GM11168 (cell line): ENCODE measurements around the gene FAF1.

Experiments
- in situ Hi-C: fragments of 300-500 bp; cut with MboI; formaldehyde crosslinking; loops from one replicate; pipeline ENCODE4 v1.12.0; 2022; ENCODE audit warnings: low sequenced_read_pairs; ENCODE audit not compliant: unreplicated experiment

FAF1 gene

DNA sequence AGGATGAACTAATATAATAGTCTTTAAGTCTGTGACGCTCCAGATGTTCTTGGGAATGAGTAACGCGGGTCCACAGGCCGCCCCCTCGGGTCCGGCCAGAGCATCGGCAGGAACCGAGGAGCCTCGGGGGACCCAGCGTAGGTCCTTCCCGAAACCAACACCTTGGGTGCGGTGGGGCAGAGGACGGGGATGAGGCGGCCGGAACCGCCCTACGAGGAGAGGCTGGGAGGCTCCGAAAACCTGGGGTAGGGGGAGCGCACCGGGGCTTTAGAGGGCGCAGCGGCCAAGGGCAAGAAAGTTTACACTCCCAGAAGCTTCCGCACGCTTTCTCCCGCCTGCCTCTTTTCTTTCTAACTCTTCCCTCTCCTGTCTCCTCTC is 543.9 kb downstream of the FAF1 start:
- in situ Hi-C loops, result no loop called here

DNA sequence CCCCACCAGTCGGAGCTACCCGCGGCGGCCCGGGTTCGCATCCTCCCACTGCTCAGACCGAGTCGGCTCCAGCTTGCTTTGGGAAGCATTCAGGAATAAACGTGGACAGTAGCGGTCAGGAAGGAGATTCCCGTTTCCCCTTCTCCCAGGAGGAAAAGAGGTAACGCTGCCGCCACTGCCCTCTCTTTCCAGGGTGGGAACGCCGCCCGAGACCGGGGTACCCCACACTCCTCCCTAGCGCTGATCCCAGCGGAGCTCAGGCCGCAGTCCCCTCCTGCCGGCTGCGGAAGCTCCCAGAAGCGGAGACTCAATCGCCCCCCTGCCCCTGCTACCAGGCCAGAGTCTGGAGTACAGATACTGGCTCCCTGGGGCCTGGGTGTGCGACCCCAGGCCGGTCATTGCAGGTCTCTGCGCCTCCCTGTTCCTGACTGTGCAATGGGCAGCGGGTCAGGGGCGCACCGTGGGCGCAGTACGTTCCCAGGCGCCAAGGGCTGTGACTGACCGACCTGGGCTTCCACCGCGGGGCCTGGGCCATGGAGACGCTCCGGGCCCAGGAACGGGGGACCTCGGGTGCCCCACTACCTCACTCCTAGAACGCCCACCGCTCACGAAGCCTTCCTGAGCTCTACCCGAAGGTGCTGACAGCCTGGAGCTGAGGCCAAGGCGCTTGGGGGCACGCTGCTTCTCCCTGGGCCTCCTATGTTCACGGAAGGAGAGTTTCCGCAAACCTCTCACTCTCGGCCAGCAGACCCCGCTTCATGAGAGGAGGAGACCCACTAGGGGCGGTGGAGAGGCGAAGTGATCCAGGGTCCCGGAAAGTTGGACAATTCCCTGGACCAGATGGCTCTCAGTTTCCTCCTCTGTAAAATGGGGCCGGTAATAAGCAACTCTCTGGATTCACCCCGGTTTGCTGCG is 544.6 kb downstream of the FAF1 start:
- in situ Hi-C loops, result no loop called here

DNA sequence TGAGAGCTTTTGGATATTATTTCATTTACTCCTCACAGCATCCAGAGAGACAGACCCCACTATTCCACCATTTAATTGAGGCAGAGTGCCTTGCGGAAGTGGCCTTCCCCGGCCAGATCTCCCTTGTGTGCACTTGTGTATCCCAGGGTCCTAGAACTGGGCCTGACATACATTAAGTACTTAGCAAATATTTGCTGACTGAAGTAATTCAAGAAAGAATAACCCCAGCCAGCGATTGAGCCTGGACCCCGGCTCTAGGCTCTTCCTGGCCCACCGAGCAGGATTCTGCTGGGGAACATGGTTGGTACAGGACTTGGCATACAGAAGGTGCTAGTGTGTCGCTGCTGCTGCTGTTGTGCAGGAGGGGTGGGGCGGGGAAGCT is 545.2 kb downstream of the FAF1 start:
- in situ Hi-C loops, result no loop called here

DNA sequence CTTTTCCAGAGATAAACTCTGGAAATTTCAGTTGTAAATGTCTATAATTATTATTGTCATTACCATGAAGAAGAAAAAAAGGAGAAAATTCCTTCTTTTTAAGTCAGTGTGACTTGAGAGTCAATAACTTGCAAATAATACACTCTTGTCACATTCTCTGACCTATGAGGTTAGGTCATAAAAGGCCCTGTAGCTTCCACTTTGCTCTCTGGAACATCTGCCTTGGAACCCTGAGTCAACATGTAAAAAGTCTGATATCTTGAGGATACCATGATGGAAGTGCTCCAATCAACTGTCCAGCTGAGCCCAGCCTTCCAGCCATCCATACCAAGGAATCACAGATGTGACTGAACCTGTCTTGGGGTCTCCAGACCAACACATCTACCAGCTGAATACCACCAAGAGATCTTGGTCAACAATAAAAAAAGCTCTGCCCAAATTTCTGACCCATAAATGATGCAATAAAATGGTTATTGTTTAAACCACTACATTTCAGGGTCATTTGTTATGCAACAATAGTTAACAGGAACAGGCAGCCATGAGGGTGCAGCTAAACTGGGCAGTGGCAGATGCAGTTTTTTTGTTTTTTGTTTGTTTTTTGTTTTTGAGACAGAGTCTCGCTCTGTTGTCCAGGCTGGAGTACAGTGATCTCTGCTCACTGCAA is 547.1 kb downstream of the FAF1 start:
- in situ Hi-C loops, result no loop called here

DNA sequence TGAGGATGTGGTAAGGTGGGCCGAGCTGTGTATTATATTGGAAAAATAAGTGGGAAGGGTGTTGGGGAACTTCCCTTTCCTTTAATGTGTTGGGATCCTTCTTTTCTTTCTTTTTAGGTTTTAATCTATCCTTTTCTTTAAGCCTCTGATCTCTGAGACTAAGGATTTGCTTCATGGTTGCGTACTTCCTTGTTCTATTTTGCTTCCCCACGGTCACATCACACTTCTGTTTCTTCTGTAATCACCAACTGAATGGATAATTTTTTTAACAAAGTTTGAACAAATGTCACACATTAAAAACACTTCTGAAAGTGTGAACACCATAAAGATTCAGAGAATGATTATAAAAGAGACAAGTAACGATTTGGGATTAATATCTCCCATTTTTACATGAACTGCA is 554.3 kb downstream of the FAF1 start:
- in situ Hi-C loops, result no loop called here

DNA sequence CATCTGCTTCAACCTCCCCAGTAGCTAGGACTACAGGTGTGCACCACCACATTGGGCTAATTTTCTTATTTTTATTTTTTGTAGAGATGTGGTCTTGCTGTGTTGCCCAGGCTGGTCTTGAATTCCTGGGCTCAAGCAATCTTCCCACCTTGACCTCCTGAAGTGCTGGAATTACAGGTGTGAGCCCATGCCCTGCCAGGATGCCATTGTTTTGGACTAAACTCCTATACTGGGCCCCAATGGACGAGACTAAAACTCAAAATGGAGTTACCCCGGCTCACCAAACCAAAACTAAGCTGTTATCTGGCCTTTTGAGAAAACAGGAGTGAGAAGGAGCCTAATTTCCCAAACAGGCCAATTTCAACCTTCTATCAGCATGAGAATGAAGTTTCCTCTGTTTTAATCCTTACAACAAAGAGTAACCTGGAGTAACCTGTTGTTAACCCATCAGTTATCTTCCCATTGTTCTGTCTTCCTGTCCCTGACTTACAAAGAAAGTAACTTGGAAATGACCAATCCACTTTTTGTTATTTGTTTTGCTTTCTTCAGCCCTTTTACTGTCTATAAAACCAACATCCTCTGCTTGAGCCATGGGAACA is 566.4 kb downstream of the FAF1 start:
- in situ Hi-C loops, result no loop called here
